ENCODE results near the gene LYST. TPM values are rescaled to one million over a fixed set of nuclear protein-coding genes. Genes with fewer than 3 reads are reported as not detected.
A peak's percentile ranks its signal among the peaks of the same experiment; 100 is the strongest.

LYST gene
- total and polyA plus RNA-seq, 4 experiments from 2014 or later = 4.2 to 35.2 (median 21.0) TPM

- H3K36me3 Mint-ChIP-seq = peaks cover 2 to 3% of the 10 kb centered on the region in 2 donors
- peaks cover 19% of the 10 kb centered on the region for H3K4me1 ChIP-seq (ENCODE audit: insufficient read depth, low read length)
- H3K27me3 Mint-ChIP-seq = no peaks in the 10 kb centered on the region
- H3K4me1 Mint-ChIP-seq = peaks cover 17 to 47% (median 27%) of the 10 kb centered on the region in 4 donors
- H3K36me3 ChIP-seq (ENCODE audit: insufficient read depth, low read length) = no peaks in the 10 kb centered on the region
- no peak overlapping the region for H3K27ac ChIP-seq (ENCODE audit: low read depth, low read length)
- DNase-seq = no peak
- H3K9me3 ChIP-seq (ENCODE audit: control insufficient read depth in 1 of 2, low read length in 2 of 2) = no peaks in the 10 kb centered on the region
- H3K27ac Mint-ChIP-seq = no peak overlapping the region
- CTCF ChIA-PET (ENCODE audit: partially characterized antibody) = interaction anchor here (1.5 kb wide), 1 partner anchor 112 kb away, joined by 3 read pairs; no protein-coding TSS in a partner anchor
- POLR2A ChIA-PET (ENCODE audit: partially characterized antibody) = no interaction called here
- H3K4me3 Mint-ChIP-seq = no peak overlapping the region
- H3K9me3 Mint-ChIP-seq = peaks cover 0 to 4% (median 0%) of the 10 kb centered on the region in 8 donors
- no peak overlapping the region for H3K4me3 ChIP-seq (ENCODE audit: low read length in 2 of 2)
- no peaks in the 10 kb centered on the region for H3K27me3 ChIP-seq (ENCODE audit: insufficient read depth, low read length)
- intact Hi-C loops (cut with micrococcal nuclease) = no loop called here
Measured at GRCh38 chr1:235859789-235860188, 6.9 kb downstream of the LYST start.

- no peak overlapping the region for H3K27ac ChIP-seq (ENCODE audit: low read depth, low read length)
- CTCF ChIA-PET (ENCODE audit: partially characterized antibody) = interaction anchor here (0.6 to 1.7 kb wide), 4 partner anchors 13 to 113 kb away, joined by 3 to 10 read pairs (median 6); no protein-coding TSS in a partner anchor
- intact Hi-C loops (cut with micrococcal nuclease) = no loop called here
- H3K4me3 Mint-ChIP-seq = no peak overlapping the region
- POLR2A ChIA-PET (ENCODE audit: partially characterized antibody) = interaction anchor here (1.3 kb wide), 1 partner anchor 8 kb away, joined by 9 read pairs; the partner anchor contains the start of gene LYST
- H3K36me3 ChIP-seq (ENCODE audit: insufficient read depth, low read length) = no peaks in the 10 kb centered on the region
- H3K36me3 Mint-ChIP-seq = peaks cover 0 to 3% of the 10 kb centered on the region in 2 donors
- H3K4me1 ChIP-seq (ENCODE audit: insufficient read depth, low read length) = peaks cover 14% of the 10 kb centered on the region
- H3K9me3 ChIP-seq (ENCODE audit: control insufficient read depth in 1 of 2, low read length in 2 of 2) = no peaks in the 10 kb centered on the region
- peaks cover 0 to 2% (median 0%) of the 10 kb centered on the region in 8 donors for H3K9me3 Mint-ChIP-seq
- no peaks in the 10 kb centered on the region for H3K27me3 Mint-ChIP-seq
- no peak overlapping the region for H3K27ac Mint-ChIP-seq
- no peaks in the 10 kb centered on the region for H3K27me3 ChIP-seq (ENCODE audit: insufficient read depth, low read length)
- H3K4me3 ChIP-seq (ENCODE audit: low read length in 2 of 2) = no peak overlapping the region
- peaks cover 18 to 47% (median 23%) of the 10 kb centered on the region in 4 donors for H3K4me1 Mint-ChIP-seq
- no peak for DNase-seq
Measured at GRCh38 chr1:235858766-235859165, 7.9 kb downstream of the LYST start.

GRCh38 chr1:235857756-235858155 is 8.9 kb downstream of the LYST start:
- Mint-ChIP-seq H3K4me1 (peaks cover 11 to 37% (median 17%) of the 10 kb centered on the region in 4 donors), H3K9me3 (peaks cover 0 to 2% (median 0%) of the 10 kb centered on the region in 8 donors), H3K4me3 (no peak overlapping the region), H3K27me3 (no peaks in the 10 kb centered on the region), H3K27ac (no peak overlapping the region), H3K36me3 (peaks cover 0 to 2% of the 10 kb centered on the region in 2 donors)
- CTCF ChIA-PET (ENCODE audit: partially characterized antibody) = interaction anchor here (1.0 to 1.7 kb wide), 5 partner anchors 9 to 344 kb away, joined by 3 to 10 read pairs (median 3); partner anchors contain the start of gene LYST
- POLR2A ChIA-PET (ENCODE audit: partially characterized antibody) = interaction anchor here (1.3 kb wide), 1 partner anchor 9 kb away, joined by 9 read pairs; the partner anchor contains the start of gene LYST
- no peak overlapping the region for H3K27ac ChIP-seq (ENCODE audit: low read depth, low read length)
- intact Hi-C loops (cut with micrococcal nuclease) = no loop called here
- H3K27me3 ChIP-seq (ENCODE audit: insufficient read depth, low read length) = no peaks in the 10 kb centered on the region
- H3K9me3 ChIP-seq (ENCODE audit: control insufficient read depth in 1 of 2, low read length in 2 of 2) = no peaks in the 10 kb centered on the region
- H3K36me3 ChIP-seq (ENCODE audit: insufficient read depth, low read length) = no peaks in the 10 kb centered on the region
- no peak overlapping the region for H3K4me3 ChIP-seq (ENCODE audit: low read length in 2 of 2)
- H3K4me1 ChIP-seq (ENCODE audit: insufficient read depth, low read length) = peaks cover 11% of the 10 kb centered on the region
- no peak for DNase-seq

GRCh38 chr1:235855811-235856429 is 10.8 kb downstream of the LYST start:
- no peaks in the 10 kb centered on the region for H3K27me3 ChIP-seq (ENCODE audit: insufficient read depth, low read length)
- Mint-ChIP-seq H3K27me3 (no peaks in the 10 kb centered on the region), H3K27ac (no peak overlapping the region), H3K36me3 (no peaks in the 10 kb centered on the region), H3K4me1 (peaks cover 7 to 29% (median 17%) of the 10 kb centered on the region in 4 donors), H3K9me3 (peaks cover 0 to 2% (median 0%) of the 10 kb centered on the region in 8 donors), H3K4me3 (no peak overlapping the region)
- DNase-seq = no peak
- ChIA-PET POLR2A (ENCODE audit: partially characterized antibody) (interaction anchor here (0.7 to 1.0 kb wide), 2 partner anchors 10 kb away, joined by 3 read pairs; partner anchors contain the start of gene LYST), CTCF (ENCODE audit: partially characterized antibody) (interaction anchor here (1.0 to 1.2 kb wide), 3 partner anchors 10 to 116 kb away, joined by 3 to 4 read pairs (median 4); no protein-coding TSS in a partner anchor)
- H3K36me3 ChIP-seq (ENCODE audit: insufficient read depth, low read length) = no peaks in the 10 kb centered on the region
- H3K9me3 ChIP-seq (ENCODE audit: control insufficient read depth in 1 of 2, low read length in 2 of 2) = no peaks in the 10 kb centered on the region
- no peak overlapping the region for H3K4me3 ChIP-seq (ENCODE audit: low read length in 2 of 2)
- peaks cover 11% of the 10 kb centered on the region for H3K4me1 ChIP-seq (ENCODE audit: insufficient read depth, low read length)
- intact Hi-C loops (cut with micrococcal nuclease) = no loop called here
- H3K27ac ChIP-seq (ENCODE audit: low read depth, low read length) = no peak overlapping the region

- H3K4me1 Mint-ChIP-seq = peaks cover 23 to 45% (median 30%) of the 10 kb centered on the region in 4 donors
Measured at GRCh38 chr1:235854347-235854746, 12.4 kb downstream of the LYST start.

GRCh38 chr1:235853653-235854052 is 13.1 kb downstream of the LYST start:
- Mint-ChIP-seq H3K36me3 (no peaks in the 10 kb centered on the region), H3K27ac (no peak overlapping the region), H3K4me3 (no peak overlapping the region), H3K4me1 (peaks cover 30 to 52% (median 36%) of the 10 kb centered on the region in 4 donors), H3K9me3 (peaks cover 0 to 2% (median 0%) of the 10 kb centered on the region in 8 donors), H3K27me3 (no peaks in the 10 kb centered on the region)
- no peak overlapping the region for H3K4me3 ChIP-seq (ENCODE audit: low read length in 2 of 2)
- intact Hi-C loops (cut with micrococcal nuclease) = no loop called here
- no peaks in the 10 kb centered on the region for H3K9me3 ChIP-seq (ENCODE audit: control insufficient read depth in 1 of 2, low read length in 2 of 2)
- POLR2A ChIA-PET (ENCODE audit: partially characterized antibody) = no interaction called here
- H3K27me3 ChIP-seq (ENCODE audit: insufficient read depth, low read length) = no peaks in the 10 kb centered on the region
- CTCF ChIA-PET (ENCODE audit: partially characterized antibody) = interaction anchor here (1.0 to 2.9 kb wide), 3 partner anchors 8 to 118 kb away, joined by 3 to 10 read pairs (median 3); no protein-coding TSS in a partner anchor
- H3K36me3 ChIP-seq (ENCODE audit: insufficient read depth, low read length) = no peaks in the 10 kb centered on the region
- no peak for DNase-seq
- no peak overlapping the region for H3K27ac ChIP-seq (ENCODE audit: low read depth, low read length)
- H3K4me1 ChIP-seq (ENCODE audit: insufficient read depth, low read length) = peaks cover 10% of the 10 kb centered on the region

More at GRCh38 chr1:235854347-235854746, 12.4 kb downstream of the LYST start:
- Mint-ChIP-seq H3K4me3 (no peak overlapping the region), H3K27me3 (no peaks in the 10 kb centered on the region), H3K9me3 (peaks cover 0 to 2% (median 0%) of the 10 kb centered on the region in 8 donors), H3K27ac (peak overlapping the region in 1 of 7 donors; percentile 54), H3K36me3 (no peaks in the 10 kb centered on the region)
- no peak overlapping the region for H3K4me3 ChIP-seq (ENCODE audit: low read length in 2 of 2)
- no peaks in the 10 kb centered on the region for H3K36me3 ChIP-seq (ENCODE audit: insufficient read depth, low read length)
- ChIA-PET CTCF (ENCODE audit: partially characterized antibody) (interaction anchor here (1.0 to 2.9 kb wide), 3 partner anchors 9 to 117 kb away, joined by 3 to 10 read pairs (median 3); no protein-coding TSS in a partner anchor), POLR2A (ENCODE audit: partially characterized antibody) (interaction anchor here (0.6 kb wide), 1 partner anchor 31 kb away, joined by 3 read pairs; no protein-coding TSS in a partner anchor)
- no peaks in the 10 kb centered on the region for H3K9me3 ChIP-seq (ENCODE audit: control insufficient read depth in 1 of 2, low read length in 2 of 2)
- no peak for DNase-seq
- intact Hi-C loops (cut with micrococcal nuclease) = no loop called here
- H3K27ac ChIP-seq (ENCODE audit: low read depth, low read length) = no peak overlapping the region
- H3K27me3 ChIP-seq (ENCODE audit: insufficient read depth, low read length) = no peaks in the 10 kb centered on the region
- H3K4me1 ChIP-seq (ENCODE audit: insufficient read depth, low read length) = peaks cover 10% of the 10 kb centered on the region

GRCh38 chr1:235852887-235853286 is 13.8 kb downstream of the LYST start:
- Histone ChIP-seq H3K9me3 (ENCODE audit: control insufficient read depth in 1 of 2, low read length in 2 of 2) (no peaks in the 10 kb centered on the region), H3K4me1 (ENCODE audit: insufficient read depth, low read length) (peaks cover 14% of the 10 kb centered on the region), H3K27ac (ENCODE audit: low read depth, low read length) (no peak overlapping the region), H3K27me3 (ENCODE audit: insufficient read depth, low read length) (no peaks in the 10 kb centered on the region), H3K4me3 (ENCODE audit: low read length in 2 of 2) (no peak overlapping the region), H3K36me3 (ENCODE audit: insufficient read depth, low read length) (no peaks in the 10 kb centered on the region)
- Mint-ChIP-seq H3K36me3 (no peaks in the 10 kb centered on the region), H3K27ac (no peak overlapping the region), H3K4me3 (no peak overlapping the region), H3K9me3 (peaks cover 0 to 2% (median 0%) of the 10 kb centered on the region in 8 donors), H3K4me1 (peaks cover 37 to 59% (median 43%) of the 10 kb centered on the region in 4 donors), H3K27me3 (no peaks in the 10 kb centered on the region)
- no peak for DNase-seq
- CTCF ChIA-PET (ENCODE audit: partially characterized antibody) = interaction anchor here (0.7 to 2.9 kb wide), 2 partner anchors 12 to 118 kb away, joined by 3 to 10 read pairs; no protein-coding TSS in a partner anchor
- intact Hi-C loops (cut with micrococcal nuclease) = no loop called here
- POLR2A ChIA-PET (ENCODE audit: partially characterized antibody) = no interaction called here

Measured in CD4-positive, alpha-beta memory T cell (primary cell).